GM13977 (cell line): ENCODE results near the gene WFDC5.

Source experiments
- DNase-seq: peaks from one replicate; pipeline ENCODE4 v3.0.0; 2012; ENCODE audit warnings: low spot score
- CTCF ChIP-seq: IDR thresholded peaks from 2 replicates; pipeline ENCODE4 v1.5.1; 2012; ENCODE audit warnings: mild to moderate bottlenecking, control low read depth; ENCODE audit not compliant: insufficient read depth; ENCODE audit errors: extremely low read depth, missing control alignments
- in situ Hi-C: fragments of 300-500 bp; cut with MboI; formaldehyde crosslinking; loops from one replicate; pipeline ENCODE4 v1.12.0; 2022; ENCODE audit warnings: low sequenced_read_pairs, low pct_unique_long_range_greater_than_20kb, mixed read lengths, inconsistent platforms; ENCODE audit not compliant: unreplicated experiment

The WFDC5 gene

GRCh38 chr20:45115829-45116228, 855 bp upstream of the WFDC5 start:
- DNase-seq: no peak
- TF ChIP-seq CTCF: no peak
- in situ Hi-C loops: no loop called here

- DNase-seq: no peak
- no peak for TF ChIP-seq CTCF
These were observed 406 bp upstream of the WFDC5 start for GRCh38 chr20:45115386-45115774.

GRCh38 chr20:45113865-45114264, 1.1 kb downstream of the WFDC5 start:
- no peak for TF ChIP-seq CTCF
- in situ Hi-C loops: no loop called here
- DNase-seq: no peak

More at GRCh38 chr20:45115386-45115774, 406 bp upstream of the WFDC5 start:
- in situ Hi-C loops: no loop called here

- DNase-seq: no peak
- in situ Hi-C loops: no loop called here
- TF ChIP-seq CTCF: no peak
These were observed 2.2 kb downstream of the WFDC5 start for GRCh38 chr20:45112754-45113153.

- peak; percentile 59 for TF ChIP-seq CTCF
- in situ Hi-C loops: no loop called here
- peak; percentile 42 for DNase-seq
These were observed 3.0 kb downstream of the WFDC5 start for GRCh38 chr20:45111799-45112471.

GRCh38 chr20:45111285-45111684, 3.7 kb downstream of the WFDC5 start:
- DNase-seq: no peak
- TF ChIP-seq CTCF: no peak
- in situ Hi-C loops: no loop called here

GRCh38 chr20:45110301-45110700, 4.7 kb downstream of the WFDC5 start:
- no peak for TF ChIP-seq CTCF
- no peak for DNase-seq
- in situ Hi-C loops: no loop called here
